K562 (cell line): Measurements from ENCODE around the gene CAPN10. TPM values are rescaled to one million over a fixed set of nuclear protein-coding genes. Genes with fewer than 3 reads are reported as not detected.

ENCODE experiments used
- COPS2 ChIP-seq: fragments of 450-650 bp; conservative IDR thresholded peaks from 2 replicates; pipeline ENCODE4 v1.6.1; 2016; ENCODE audit warnings: mild to moderate bottlenecking, moderate library complexity
- DMBX1 ChIP-seq: fragments of 250-450 bp; sonication (Bioruptor Pico); IDR thresholded peaks from 2 replicates; pipeline ENCODE4 v1.8.0; 2022; ENCODE audit warnings: inconsistent platforms, mild to moderate bottlenecking, moderate library complexity, borderline replicate concordance
- EHMT2 ChIP-seq: fragments of 450-650 bp; IDR thresholded peaks from 2 replicates; pipeline ENCODE4 v1.6.1; 2018; ENCODE audit warnings: antibody characterized with exemption
- FOXA3 ChIP-seq, 2 experiments: fragments of 450-650 bp in 1 of 2; sonication (generic) in 1 of 2; formaldehyde crosslinking; IDR thresholded peaks in 1 of 2; conservative IDR thresholded peaks in 1 of 2; 2 replicates each; pipeline versions ENCODE4 v1.4.0 to v1.8.0; 2020 to 2022; ENCODE audit warnings: mild to moderate bottlenecking in 2 of 2, missing genetic modification reagents in 1 of 2
- KDM4B ChIP-seq, 2 experiments: fragments of 450-650 bp in 1 of 2; sonication (generic) in 1 of 2; IDR thresholded peaks; 2 replicates each; pipeline ENCODE4 v1.6.1; 2016 to 2017; ENCODE audit warnings: borderline replicate concordance in 2 of 2, antibody characterized with exemption in 1 of 2, low read depth in 1 of 2, mild to moderate bottlenecking in 1 of 2
- NFYB ChIP-seq: IDR thresholded peaks from 2 replicates; pipeline ENCODE4 v1.6.1; 2011; ENCODE audit warnings: mild to moderate bottlenecking, moderate library complexity; ENCODE audit not compliant: insufficient read length; ENCODE audit errors: extremely low read depth
- NR3C1 ChIP-seq: sonication (generic); formaldehyde crosslinking; IDR thresholded peaks from 2 replicates; pipeline ENCODE4 v1.8.1; 2022; ENCODE audit warnings: missing genetic modification reagents
- U2AF2 ChIP-seq: fragments of 200-400 bp; formaldehyde crosslinking; optimal IDR thresholded peaks from 2 replicates; pipeline ENCODE3; 2017; ENCODE audit warnings: low read depth, mild to moderate bottlenecking, low read length
- ZNF134 ChIP-seq: fragments of 250-450 bp; sonication (Bioruptor Pico); conservative IDR thresholded peaks from 2 replicates; pipeline ENCODE4 v1.4.0; 2020
- polyA plus RNA-seq, 8 experiments: library from polyadenylated mRNA; depleted of rRNA in 4 of 8; stranded (reverse) in 5 of 8; unstranded in 3 of 8; fragments of >200 nt; fragmentation: Nextera tagmentation in 2 of 8; fragmentation: Illumina TruSeq in 1 of 8; extraction: Ambion mirVana in 2 of 8; extraction: Trizol in 1 of 8; gene quantifications; 2 replicates each; pipeline versions ENCODE4 v1.2.1 to v1.2.3, GENCODE V29; 2011 to 2014; ENCODE audit warnings: inconsistent platforms in 1 of 8, missing spikeins in 1 of 8
- total RNA-seq, 7 experiments: library from RNA; depleted of rRNA in 6 of 7; stranded (reverse); fragments of >200 nt in 6 of 7; fragmentation: Illumina TruSeq in 2 of 7; extraction: Trizol in 2 of 7; gene quantifications; 2 replicates each; pipeline versions ENCODE4 v1.2.1 to v1.2.3, GENCODE V29; 2011 to 2021; ENCODE audit warnings: low replicate concordance in 1 of 7
- TF ChIP-seq, protein P1 (sequence below), 2 experiments: fragments of 450-650 bp in 1 of 2; sonication (generic) in 1 of 2; formaldehyde crosslinking in 1 of 2; IDR thresholded peaks; 2 replicates each; pipeline versions ENCODE4 v1.7.1 to v1.9.0; 2016 to 2022; ENCODE audit warnings: inconsistent platforms in 1 of 2, mild to moderate bottlenecking in 1 of 2, missing genetic modification reagents in 1 of 2
- TF ChIP-seq, protein P2 (sequence below): fragments of 450-650 bp; IDR thresholded peaks from 2 replicates; pipeline ENCODE4 v1.6.1; 2018; ENCODE audit not compliant: partially characterized antibody
- TF ChIP-seq, protein P3 (sequence below): fragments of 250-450 bp; sonication (Bioruptor Pico); IDR thresholded peaks from 2 replicates; pipeline ENCODE4 v1.8.0; 2022; ENCODE audit warnings: inconsistent platforms, mild to moderate bottlenecking, moderate library complexity, borderline replicate concordance

Gene CAPN10
- total and polyA plus RNA-seq, 9 of the 15 experiments (the other 6 are each of a cell fraction or from before 2014, with no cell fraction given) = 0.08 to 26.1 (median 8.4) TPM

DNA sequence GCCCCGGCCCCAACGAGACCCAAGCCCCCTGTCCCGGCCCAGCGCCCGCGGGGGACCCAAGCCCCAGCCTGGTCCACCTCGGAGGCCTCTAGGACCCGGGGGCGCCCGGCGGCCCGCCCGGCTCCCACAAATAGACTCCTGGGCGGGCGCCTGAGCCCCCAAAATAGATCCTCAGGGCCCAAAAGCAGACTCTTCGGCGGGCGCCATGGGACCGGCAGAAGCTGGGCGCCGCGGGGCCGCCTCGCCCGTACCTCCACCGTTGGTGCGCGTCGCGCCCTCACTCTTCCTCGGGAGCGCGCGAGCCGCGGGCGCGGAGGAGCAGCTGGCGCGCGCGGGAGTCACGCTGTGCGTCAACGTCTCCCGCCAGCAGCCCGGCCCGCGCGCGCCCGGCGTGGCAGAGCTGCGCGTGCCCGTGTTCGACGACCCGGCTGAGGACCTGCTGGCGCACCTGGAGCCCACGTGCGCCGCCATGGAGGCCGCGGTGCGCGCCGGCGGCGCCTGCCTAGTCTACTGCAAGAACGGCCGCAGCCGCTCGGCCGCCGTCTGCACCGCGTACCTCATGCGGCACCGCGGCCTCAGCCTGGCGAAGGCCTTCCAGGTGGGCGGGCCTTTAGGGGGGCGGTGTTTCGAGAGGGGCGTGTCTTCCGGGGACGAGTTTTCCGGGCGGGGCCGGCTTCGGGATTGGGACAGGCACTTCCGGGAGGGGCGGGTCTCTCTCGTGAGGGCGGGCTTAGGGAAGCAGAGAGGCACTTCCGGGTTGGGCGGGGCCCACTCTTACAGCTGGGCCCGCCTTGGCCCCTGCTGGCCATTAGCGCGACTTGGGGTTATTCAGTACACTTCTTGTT, 25.8 kb upstream of the CAPN10 start (continued):
- TF ChIP-seq DMBX1 (peak; percentile 82), COPS2 (no peak), U2AF2 (no peak), EHMT2 (no peak), KDM4B (IDR thresholded peaks at IDR 0.05; ENCODE audit: borderline replicate concordance in 2 of 2, low read depth in 1 of 2) (no peak), FOXA3 (CRISPR knock-in tag; conservative IDR thresholded peaks at IDR 0.05 in 1 of 2, IDR thresholded peaks at IDR 0.05 in 1 of 2) (no peak), ZNF134 (CRISPR knock-in tag) (no peak), NR3C1 (CRISPR knock-in tag) (no peak; the same call in 1 of the 2 replicates), NFYB (no peak)
- TF ChIP-seq, protein P1, sequence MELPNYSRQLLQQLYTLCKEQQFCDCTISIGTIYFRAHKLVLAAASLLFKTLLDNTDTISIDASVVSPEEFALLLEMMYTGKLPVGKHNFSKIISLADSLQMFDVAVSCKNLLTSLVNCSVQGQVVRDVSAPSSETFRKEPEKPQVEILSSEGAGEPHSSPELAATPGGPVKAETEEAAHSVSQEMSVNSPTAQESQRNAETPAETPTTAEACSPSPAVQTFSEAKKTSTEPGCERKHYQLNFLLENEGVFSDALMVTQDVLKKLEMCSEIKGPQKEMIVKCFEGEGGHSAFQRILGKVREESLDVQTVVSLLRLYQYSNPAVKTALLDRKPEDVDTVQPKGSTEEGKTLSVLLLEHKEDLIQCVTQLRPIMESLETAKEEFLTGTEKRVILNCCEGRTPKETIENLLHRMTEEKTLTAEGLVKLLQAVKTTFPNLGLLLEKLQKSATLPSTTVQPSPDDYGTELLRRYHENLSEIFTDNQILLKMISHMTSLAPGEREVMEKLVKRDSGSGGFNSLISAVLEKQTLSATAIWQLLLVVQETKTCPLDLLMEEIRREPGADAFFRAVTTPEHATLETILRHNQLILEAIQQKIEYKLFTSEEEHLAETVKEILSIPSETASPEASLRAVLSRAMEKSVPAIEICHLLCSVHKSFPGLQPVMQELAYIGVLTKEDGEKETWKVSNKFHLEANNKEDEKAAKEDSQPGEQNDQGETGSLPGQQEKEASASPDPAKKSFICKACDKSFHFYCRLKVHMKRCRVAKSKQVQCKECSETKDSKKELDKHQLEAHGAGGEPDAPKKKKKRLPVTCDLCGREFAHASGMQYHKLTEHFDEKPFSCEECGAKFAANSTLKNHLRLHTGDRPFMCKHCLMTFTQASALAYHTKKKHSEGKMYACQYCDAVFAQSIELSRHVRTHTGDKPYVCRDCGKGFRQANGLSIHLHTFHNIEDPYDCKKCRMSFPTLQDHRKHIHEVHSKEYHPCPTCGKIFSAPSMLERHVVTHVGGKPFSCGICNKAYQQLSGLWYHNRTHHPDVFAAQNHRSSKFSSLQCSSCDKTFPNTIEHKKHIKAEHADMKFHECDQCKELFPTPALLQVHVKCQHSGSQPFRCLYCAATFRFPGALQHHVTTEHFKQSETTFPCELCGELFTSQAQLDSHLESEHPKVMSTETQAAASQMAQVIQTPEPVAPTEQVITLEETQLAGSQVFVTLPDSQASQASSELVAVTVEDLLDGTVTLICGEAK (IDR thresholded peaks at IDR 0.05) = peak; percentile 72
- TF ChIP-seq, protein P1 (CRISPR knock-in tag; IDR thresholded peaks at IDR 0.05) = no peak
- TF ChIP-seq, protein P2, sequence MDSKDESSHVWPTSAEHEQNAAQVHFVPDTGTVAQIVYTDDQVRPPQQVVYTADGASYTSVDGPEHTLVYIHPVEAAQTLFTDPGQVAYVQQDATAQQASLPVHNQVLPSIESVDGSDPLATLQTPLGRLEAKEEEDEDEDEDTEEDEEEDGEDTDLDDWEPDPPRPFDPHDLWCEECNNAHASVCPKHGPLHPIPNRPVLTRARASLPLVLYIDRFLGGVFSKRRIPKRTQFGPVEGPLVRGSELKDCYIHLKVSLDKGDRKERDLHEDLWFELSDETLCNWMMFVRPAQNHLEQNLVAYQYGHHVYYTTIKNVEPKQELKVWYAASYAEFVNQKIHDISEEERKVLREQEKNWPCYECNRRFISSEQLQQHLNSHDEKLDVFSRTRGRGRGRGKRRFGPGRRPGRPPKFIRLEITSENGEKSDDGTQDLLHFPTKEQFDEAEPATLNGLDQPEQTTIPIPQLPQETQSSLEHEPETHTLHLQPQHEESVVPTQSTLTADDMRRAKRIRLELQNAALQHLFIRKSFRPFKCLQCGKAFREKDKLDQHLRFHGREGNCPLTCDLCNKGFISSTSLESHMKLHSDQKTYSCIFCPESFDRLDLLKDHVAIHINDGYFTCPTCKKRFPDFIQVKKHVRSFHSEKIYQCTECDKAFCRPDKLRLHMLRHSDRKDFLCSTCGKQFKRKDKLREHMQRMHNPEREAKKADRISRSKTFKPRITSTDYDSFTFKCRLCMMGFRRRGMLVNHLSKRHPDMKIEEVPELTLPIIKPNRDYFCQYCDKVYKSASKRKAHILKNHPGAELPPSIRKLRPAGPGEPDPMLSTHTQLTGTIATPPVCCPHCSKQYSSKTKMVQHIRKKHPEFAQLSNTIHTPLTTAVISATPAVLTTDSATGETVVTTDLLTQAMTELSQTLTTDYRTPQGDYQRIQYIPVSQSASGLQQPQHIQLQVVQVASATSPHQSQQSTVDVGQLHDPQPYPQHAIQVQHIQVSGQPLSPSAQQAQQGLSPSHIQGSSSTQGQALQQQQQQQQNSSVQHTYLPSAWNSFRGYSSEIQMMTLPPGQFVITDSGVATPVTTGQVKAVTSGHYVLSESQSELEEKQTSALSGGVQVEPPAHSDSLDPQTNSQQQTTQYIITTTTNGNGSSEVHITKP = no peak
- TF ChIP-seq, protein P3, sequence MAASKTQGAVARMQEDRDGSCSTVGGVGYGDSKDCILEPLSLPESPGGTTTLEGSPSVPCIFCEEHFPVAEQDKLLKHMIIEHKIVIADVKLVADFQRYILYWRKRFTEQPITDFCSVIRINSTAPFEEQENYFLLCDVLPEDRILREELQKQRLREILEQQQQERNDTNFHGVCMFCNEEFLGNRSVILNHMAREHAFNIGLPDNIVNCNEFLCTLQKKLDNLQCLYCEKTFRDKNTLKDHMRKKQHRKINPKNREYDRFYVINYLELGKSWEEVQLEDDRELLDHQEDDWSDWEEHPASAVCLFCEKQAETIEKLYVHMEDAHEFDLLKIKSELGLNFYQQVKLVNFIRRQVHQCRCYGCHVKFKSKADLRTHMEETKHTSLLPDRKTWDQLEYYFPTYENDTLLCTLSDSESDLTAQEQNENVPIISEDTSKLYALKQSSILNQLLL (CRISPR knock-in tag) = no peak
